AML-193 (cell line): ENCODE measurements around the gene PDGFA.

Source experiments
- DNase-seq, 2 experiments: peaks; one replicate each; lab custom pipeline; 2025; lab: John Stamatoyannopoulos, UW

The PDGFA gene

DNA sequence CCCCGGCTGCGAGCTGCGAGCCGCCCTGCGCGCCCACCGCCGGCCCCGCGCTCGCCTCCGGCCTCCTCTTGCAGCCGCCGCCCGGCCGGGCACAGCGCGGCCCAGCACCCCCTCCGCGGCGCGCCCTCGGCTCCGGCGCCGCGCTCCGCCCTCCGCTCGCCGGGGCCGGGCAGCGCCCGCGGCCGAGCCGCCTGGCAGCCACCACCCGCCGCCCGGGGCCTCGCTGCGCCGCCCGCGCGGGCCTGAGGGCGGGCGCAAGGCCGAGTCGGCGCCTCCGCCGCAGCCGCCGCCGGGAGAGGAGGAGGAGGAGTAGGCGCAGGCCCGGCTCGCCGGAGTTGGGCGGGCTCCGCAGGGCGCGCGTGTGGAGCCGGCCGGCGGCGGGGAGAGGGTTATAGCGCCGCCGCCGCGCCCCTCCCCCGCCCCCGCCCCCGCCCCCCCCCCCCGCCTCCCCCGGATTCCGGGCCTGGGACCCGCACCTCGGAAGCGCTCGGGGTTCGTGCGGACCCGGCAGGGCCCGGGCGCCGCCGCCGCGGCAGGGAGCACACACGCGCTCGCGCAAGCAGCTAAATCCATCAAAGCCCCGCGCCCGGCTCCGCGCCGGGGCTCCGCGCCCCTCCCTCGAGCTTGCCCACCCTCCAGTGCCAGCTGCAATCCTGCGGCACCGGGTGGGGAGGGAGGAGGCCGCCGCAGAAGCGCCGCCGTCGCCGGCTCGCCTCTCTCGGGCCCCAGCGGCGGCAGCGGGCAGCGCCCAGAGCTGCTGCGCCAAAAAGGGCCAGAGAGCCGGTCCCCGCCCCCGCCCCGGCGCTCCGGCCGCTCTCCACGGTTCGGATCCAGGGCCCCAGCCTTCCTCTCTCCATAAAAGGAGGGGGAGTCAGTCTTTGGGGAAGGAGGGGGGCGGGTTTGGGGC lies at the start of gene PDGFA:
TSS of gene PDGFA (minus strand) at position 363 of the 907 bp plus-strand sequence. CDS start 845 bp downstream, outside the sequence.
- DNase-seq: peak in 1 of 2 experiments; percentile 7

DNA sequence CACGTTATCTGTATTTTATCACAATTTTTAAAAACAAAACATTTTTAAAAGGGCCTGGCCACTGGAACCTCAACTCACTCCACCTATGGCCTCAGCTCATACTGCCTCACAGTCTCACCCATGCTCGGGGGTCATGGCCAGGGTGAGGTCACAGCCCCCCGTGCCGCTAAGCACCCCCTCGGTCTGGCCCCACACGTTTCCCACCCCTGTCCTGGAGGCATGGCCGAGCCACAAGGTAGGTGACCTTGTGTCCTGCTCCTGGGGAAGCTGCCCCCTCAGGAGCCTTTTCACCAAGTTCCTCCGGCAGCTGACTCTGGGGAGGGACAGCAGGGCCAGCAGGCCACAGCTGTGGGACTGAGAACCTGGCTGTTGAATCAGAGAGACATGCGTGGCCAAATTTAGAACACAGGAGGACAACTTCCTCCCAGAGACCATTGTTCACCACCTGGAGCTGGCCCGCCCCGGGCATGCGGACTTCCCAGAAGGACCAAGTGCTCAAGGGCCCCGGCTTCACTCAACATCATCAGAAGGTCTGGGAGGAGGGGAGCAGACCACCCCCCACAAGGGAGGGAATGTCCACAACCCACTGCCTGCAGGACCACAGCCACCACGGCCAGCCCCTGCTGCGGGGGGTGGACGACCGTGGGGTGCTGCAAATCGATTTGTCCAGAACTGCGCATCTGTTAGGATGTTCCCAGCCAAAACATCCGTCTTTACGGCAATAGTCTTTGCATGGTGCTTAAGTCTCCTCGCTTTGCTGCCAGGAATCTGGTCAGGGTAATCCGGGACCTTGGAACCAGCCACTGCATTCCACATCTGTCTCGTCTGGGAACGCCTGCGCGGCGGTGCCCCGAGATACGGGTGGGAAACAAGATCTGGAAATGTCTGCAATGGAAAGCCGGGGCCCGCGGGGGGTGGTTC lies 48.6 kb upstream of the PDGFA start:
- no peak for DNase-seq

DNA sequence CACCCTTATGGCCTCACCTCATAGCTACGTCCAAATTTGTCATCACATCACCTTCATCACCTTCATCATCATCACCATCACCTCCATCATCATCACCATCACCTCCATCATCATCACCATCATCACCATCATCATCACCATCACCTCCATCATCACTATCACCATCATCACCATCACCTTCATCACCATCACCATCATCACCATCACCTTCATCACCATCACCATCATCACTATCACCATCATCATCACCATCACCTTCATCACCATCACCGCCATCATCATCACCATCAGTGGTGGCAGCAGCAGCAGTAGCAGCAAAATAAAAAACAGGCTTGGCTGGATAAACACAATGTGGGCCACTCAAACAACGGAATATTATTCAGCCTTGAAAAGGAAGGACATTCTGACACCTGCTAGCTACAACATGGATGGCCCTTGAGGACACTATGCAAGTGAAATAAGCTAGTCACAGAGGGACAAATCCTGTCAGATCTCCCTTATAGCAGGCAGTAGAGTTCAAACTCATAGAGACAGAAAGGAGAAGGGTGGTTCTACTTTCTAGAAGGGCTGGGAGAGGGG lies 47.7 kb upstream of the PDGFA start:
- no peak for DNase-seq

DNA sequence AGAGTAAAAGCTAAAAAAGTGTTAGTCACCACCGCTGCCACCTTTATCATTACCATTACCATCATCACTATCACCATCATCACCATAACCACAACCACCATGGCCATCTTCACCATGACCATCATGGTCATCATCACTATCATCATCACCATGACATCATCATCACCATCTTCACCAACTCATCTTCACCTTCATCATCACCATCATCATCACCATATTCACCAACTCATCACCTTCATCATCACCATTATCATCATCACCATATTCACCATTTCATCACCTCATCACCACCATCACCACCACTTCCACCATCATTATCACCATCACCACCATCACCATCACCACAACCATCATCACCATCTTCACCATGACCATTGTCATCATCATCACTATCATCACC lies 46.5 kb upstream of the PDGFA start:
- DNase-seq: no peak

DNA sequence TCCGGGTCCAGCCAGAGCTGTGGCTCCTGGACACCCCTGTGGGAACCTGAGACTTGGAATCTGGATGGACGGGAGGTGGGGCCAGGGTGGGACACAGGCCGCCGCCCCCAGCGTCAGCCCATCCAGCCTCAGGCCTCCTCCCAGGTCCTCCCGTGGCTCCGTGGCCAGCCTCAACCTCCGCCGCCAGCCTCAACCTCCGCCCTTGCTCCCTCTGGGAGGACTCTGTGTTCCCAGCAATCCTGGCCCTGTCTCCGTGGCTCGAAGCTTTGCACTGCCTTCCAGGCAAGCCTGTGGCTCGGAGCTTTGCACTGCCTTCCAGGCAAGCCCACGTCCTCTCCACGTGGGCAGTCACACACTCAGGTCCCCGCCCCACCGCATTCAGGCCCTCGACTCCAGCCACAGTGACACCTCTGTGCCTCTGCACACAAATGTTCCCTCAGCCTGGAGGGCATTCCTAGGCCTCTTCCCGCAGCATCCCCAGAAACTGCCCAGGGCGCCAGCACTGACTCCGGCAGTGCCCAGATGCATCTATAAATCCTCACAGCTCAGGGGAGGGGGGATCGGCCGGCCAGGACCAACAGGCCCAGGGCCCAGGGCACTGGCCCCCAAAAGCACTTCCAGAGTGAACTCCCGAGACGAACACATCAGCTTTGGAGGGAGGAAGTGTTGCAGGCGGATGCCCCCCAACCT lies 44.7 kb upstream of the PDGFA start:
- DNase-seq: no peak

DNA sequence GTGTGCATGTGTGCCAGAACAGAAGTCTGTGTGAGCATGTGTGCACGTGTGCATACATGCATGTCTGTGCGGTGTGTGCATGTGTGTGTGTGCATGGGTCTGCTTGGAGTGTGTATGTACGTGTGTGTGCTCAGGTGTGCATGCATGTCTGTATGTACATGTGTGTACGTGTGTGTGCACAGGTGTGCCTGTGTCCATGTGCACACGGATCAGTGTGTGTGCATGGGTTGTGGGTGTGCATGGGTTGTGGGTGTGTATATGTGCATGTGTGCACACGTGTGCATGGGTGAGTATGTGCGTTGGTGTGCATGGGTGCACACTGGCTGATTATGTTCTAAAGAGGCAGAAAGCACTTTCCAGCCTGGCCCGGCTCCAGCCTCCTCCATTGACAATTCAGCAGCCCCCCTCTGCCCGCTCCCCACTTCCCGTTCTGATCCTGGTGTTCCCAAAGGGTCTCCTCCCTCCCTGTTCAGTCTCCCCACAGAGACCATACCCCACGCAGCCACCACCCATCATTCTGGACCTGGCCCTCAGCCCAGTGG lies 44.1 kb upstream of the PDGFA start:
- DNase-seq: no peak

DNA sequence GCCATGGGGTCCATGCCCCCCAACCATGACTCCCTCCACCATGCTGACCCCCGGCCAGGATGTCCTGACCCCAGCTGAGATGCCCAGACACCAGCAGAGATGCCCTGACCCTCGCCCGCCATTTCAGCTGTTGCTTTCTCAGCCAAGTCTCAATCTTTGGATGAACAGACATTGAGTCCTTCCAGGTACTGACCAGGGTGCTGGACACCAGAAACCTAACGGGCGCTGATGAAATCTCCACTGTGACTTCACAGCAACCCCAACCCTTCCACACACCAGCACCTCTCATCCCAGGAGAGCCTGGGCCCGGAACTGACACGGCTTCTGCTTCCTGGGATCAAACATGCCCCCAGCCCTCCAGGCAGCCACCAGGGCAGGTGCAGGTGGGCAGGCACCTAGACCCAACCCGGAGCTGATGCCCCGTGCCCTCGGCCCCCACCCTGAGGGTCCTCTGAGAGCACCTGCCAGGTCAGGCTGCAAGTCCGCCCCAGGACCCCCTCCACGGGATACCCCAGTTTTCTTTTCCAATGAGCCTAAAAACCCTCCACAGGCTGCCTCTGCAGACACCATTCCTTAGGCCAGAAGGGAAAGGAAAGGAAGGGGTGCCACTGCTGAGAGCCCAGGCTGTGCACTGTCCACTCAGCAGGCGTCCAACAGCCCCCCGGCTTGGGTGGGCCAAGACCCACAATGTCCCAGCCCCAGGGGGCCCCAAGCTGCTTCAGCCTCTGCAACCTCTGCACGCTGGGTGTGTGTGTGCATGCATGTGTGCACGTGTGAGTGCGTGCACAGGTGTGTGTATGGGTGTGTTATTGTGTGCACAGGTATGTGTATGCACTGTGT lies 43.4 kb upstream of the PDGFA start:
- no peak for DNase-seq

DNA sequence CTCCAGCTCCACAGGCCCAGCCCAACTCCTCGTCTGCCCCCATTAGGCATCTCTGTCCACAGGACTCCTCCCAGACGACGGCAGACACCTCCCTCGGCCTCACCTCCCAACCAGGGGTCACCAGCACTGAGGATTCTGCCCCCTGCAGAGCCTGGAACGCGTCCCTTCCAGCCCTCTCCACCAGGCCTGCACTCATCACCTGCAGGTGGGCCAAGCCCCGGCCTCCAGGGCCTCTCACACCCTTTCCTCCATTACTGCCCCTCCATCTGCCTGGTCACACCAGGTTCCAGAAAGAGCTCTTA lies 42.7 kb upstream of the PDGFA start:
- no peak for DNase-seq

DNA sequence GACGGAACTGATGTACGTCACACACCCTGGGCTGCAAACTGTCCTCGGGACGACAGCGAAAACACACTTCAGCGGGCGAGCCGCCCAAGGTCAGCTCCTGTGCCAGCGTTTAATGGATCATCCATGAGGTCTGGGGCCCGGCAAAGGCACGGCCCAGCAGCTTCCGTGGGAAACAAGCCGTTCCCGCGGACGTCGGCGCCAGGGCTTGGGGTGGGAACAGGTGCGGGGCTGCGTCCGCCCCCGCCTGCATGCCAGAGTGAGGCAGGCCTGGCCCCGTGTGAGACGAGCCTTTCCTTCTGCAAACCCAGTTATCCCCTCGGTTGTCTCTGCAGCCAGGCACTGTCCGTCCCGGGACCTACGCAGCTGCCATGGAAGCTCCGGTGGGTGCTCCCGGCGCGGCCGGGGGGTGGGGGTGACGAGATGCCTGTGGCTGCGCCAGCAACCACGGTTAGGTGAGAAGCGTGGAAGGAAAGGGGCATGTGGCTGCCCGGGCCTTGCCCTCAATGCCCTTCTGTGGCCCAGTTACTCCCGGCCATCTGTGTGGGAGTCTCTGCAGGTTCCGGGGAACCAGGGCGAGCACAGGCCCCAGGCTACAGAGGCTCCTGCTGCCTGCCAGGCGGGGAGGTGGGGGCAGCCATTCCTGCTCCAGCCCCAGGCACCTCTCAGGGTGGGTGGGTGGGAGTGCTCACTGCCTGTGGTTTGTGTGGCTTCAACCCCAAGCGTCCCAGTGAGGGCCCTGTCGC lies 42.2 kb upstream of the PDGFA start:
- DNase-seq: no peak

DNA sequence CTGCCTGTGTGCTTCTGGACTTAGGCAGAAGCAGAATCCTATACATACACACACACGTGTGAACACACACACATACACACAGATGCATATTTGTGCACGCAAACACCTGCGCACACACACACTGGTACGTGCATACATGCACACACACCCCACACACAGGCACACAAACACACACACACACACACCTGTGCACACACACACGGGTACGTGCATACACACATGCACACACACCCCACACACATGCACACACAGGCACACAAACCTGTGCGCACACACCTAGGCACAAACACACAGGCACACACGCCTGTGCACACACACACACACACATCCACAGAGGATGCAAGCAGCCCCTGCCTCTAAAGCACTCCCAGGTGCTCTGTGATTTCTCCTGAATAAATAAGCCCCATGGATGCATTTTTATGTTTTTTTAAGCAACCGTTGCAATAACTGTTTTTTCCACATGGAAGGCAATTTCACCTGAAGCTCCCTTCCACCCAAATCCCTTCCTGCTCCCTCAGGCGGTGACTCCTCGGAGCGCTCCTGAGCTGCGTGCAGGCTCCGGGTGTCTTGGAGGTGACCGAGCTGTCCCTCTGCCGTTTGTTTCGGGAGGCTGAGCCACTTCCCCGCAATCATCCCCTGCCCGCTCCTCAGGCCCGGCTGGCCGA lies 41.5 kb upstream of the PDGFA start:
- DNase-seq: no peak

DNA sequence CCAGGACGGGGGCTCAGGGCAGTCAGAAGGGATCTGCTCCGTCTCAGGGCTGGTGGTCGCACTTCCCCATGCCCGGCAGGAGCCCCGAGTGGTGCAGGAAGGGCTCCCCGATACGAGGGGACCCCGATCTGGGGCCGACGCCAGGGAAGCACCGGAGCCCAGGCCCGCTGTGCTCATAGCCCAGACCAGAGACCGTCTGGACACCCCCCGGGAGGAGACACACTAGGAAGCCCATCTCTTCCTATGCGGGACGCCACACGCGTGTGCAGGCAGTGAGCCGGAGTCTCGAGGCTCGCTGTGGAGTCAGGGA lies 39.7 kb upstream of the PDGFA start:
- no peak for DNase-seq

DNA sequence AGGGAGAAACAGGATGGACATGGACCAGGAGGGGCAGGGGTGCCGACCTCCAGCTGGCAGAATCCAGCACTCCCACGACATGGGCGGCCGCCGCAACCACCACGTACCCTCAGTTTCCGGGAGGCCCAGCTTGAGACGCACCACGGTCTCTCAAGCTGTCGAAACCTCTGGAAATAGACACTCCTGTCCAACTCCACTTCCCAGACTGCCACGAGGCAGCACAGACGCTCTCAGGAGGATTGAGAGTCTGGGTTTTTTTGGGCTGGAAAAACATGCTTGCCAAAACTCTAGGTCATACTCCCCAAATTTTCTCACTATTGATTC lies 37.9 kb upstream of the PDGFA start:
- no peak for DNase-seq

DNA sequence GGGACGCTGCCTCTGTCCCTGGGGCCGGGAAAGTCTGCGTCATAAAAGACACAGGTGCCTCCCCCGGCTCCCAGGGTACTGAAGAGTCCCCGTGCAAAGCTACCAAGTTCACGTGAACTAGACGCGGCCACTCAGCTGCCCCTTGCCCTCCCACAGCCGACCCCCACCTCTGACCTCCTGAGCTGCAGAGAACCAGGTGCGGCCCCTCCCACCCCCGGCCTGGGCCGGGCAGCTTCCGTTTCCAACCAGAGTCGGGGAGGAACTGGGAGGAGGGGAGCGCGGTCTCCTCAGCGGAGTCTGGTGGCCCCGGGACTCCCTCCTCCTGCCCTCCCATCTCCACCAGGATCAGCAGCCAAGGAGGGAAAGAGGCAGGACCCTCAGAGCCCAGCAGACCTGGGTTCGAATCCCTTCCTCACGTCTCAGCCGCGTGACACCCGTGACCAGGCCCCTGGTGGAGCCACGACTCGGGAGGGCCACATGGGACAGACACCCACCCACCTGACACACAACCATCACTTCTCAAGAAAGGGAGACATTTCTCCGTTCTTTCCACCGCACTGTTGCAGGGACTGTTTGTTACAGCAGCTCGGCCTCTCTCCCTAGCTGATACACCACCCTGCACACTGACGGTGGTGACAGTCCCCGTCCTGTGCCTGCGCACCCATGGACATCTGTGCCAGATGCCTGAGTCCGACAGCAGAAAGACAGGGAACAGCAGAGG lies 37.4 kb upstream of the PDGFA start:
- no peak for DNase-seq

DNA sequence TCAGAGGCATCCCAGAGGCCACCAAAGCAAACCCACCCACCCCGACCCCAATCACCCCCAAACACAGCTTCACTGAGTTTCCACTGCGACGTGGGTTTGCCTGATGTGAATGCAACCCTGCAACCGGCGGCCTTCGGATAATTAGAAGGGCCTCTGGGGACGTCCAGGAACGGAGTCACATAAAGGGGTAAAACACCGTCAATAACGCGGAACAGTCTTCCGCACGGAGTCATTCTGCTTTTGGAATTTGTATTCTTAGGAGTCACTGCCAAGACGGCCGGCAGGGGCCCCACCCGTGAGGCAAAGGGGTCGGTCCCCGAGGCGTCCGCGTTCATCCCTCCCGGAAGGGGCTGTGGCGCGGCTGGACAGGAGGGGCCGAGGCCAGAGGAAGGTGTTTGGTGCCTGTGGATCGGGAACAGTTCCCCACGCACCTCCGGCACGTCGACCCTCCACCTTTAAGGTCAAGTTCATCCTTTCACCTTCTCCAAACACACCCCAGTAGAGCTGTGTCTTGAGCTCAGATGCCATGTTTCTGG lies 36.7 kb upstream of the PDGFA start:
- no peak for DNase-seq

DNA sequence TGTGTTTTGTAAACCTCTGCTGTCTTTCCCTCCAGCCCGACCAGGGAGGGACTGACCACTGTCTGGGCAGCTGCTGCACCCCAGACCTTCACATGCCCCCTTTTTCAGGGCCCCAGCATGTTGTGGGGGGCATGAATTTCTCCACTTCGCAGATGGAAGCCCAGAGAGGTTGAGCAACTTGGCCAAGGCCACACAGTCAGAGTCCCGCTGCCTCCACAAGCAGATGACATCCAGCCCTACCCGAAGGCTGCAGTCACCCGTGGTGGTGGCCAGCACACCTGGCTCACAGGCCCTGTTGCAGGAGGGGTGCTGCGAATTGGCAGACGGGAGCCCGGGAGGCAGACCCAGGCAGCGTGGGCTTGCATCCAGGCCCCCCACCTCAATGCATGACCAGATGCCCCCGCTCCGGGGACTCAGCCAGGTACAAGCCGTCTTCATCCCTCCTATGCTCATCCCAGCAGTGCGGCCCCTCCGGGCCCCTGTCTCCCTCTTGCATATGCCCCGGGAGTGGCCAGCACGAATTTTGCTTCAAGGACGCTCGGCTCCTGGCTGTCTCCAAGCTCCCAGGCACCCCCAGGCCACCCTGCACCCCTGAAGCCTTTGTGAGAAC lies 36.0 kb upstream of the PDGFA start:
- DNase-seq: no peak

DNA sequence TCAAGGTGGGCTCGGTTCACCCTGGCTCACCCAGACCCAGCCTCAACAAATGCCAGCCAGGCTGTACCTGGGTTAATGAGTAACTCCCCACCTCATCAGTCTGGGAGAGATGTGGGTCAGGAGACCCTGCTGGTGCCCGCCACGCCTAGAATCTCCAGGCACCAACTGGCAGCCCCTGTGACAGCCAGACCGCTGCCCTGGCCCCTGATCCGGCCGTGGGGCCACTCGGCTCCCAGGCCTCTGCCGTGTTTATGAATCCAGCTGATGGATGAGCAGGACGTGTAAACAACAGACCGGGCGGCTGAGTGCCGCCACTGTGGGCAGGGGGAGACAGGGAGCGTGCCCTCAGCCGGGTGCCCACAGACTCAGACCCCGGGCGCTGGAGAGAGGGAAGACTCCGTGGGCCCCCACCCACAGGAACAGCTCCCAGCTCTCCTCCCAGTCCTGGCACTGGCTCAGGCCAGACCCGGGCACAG lies 34.0 kb upstream of the PDGFA start:
- DNase-seq: no peak

DNA sequence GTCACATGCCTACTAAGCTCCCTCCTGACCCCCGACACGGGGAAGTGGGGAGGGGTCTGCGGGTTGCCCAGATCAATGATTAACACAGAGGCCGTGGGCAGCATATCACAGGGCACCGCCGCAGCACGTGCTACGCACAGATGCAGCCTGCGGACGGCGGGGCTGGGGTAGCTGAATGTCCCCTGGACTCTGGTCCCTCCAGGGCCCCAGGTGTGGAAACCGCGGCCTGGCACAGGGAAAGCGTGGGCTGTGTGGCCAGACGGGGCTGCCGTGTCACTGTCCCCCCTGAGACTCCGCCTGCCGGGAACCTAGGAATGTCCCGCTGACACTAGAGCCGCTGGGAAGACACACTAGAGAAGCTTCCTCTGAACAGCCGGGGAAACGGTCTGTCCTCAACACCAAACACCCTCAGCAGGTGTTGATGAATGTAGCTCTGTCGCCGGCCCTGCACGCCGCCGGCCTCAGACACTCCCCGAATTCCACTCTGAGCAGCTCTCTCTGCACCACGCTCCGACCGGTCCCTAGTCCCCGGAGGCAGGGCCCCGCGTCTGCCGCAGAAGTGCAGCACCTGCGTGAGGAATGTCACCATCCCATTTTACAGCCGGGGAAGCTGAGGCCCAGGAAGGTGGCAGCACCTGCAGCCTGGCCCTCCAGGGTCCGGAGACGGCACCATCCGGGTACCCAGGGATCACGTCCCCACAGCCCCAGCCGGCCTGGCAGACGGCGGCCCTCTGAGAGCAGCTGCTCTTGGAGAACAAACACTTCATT lies 33.4 kb upstream of the PDGFA start:
- DNase-seq: no peak
